Measurements from ENCODE around the gene TNFRSF4.
A peak's percentile ranks its signal among the peaks of the same experiment; 100 is the strongest.

TNFRSF4 gene

GRCh38 chr1:1216770-1217620, 3.0 kb upstream of the TNFRSF4 start:
- peak; percentile 73 for DNase-seq

- DNase-seq: no peak
Measured at GRCh38 chr1:1215881-1216605, 2.1 kb upstream of the TNFRSF4 start.

- DNase-seq: peak; percentile 55
Measured at GRCh38 chr1:1215080-1215676, 1.2 kb upstream of the TNFRSF4 start.

GRCh38 chr1:1212780-1213344, 1.1 kb downstream of the TNFRSF4 start:
- peak; percentile 66 for DNase-seq

- DNase-seq: no peak
Measured at GRCh38 chr1:1211541-1212441, 2.2 kb downstream of the TNFRSF4 start.

GRCh38 chr1:1210726-1211540, 3.0 kb downstream of the TNFRSF4 start:
- DNase-seq: no peak

GRCh38 chr1:1208713-1209433, 5.1 kb downstream of the TNFRSF4 start:
- peak; percentile 67 for DNase-seq

GRCh38 chr1:1207571-1207892, 6.4 kb downstream of the TNFRSF4 start:
- DNase-seq: no peak

GRCh38 chr1:1206966-1207531, 6.9 kb downstream of the TNFRSF4 start:
- DNase-seq: no peak

GRCh38 chr1:1206376-1206965, 7.5 kb downstream of the TNFRSF4 start, which contains the start of gene TNFRSF18:
TNFRSF18 (minus strand) TSS chr1:1206592; CDS start chr1:1206571, 21 bp downstream.
- peak; percentile 55 for DNase-seq

- DNase-seq: no peak
Measured at GRCh38 chr1:1205769-1206375, 8.1 kb downstream of the TNFRSF4 start.

GRCh38 chr1:1204998-1205768, 8.8 kb downstream of the TNFRSF4 start:
- no peak for DNase-seq

- no peak for DNase-seq
Measured at GRCh38 chr1:1204425-1204920, 9.5 kb downstream of the TNFRSF4 start.

- no peak for DNase-seq
Measured at GRCh38 chr1:1203561-1204424, 10.2 kb downstream of the TNFRSF4 start.

- no peak for DNase-seq
Measured at GRCh38 chr1:1202831-1203560, 11.0 kb downstream of the TNFRSF4 start.
